Endometrial microvascular endothelial cells (primary cell): ENCODE data around the gene DYRK1A. TPM values are rescaled to one million over a fixed set of nuclear protein-coding genes. Genes with fewer than 3 reads are reported as not detected.

Experiments
- in situ Hi-C: cut with HindIII; loops from 2 replicates; pipeline ENCODE4 v1.10.0; 2017; ENCODE audit warnings: low sequenced_read_pairs, low pct_unique_long_range_greater_than_20kb; ENCODE audit errors: inconsistent ontology term
- total RNA-seq: library from RNA; depleted of rRNA; stranded (reverse); fragments of >200 nt; gene quantifications from one replicate; pipeline ENCODE4 v1.2.3, GENCODE V29; 2015; ENCODE audit errors: inconsistent ontology term

Gene DYRK1A
- total RNA-seq, 1 donor from 2014 or later: 36.7 TPM

- in situ Hi-C loops: loop anchor here (25.0 kb wide), 2 partner anchors 96 to 104 kb away; partner anchors contain the start of gene VPS26C
Measured at GRCh38 chr21:37358397-37358796, 8.2 kb upstream of the DYRK1A start.

DNA sequence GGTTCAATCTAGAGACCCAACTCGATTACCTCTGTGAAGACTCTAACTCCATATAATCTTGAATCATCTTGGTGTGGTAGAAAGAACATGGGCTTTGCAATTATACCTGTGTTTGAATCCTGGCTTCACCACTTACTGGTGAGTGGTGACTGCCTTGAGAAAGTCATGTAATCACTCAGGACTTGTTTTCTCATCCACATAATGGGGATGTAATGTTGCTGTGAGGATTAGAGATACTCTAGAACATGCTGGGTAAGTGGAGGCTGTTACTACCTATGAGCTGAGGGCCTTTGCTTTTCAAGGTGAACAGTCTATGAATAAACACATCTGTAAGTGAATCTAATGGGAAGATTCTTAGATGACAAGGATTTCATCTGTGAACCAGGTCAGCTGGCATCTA, 2.6 kb upstream of the DYRK1A start:
- in situ Hi-C loops: loop anchor here (25.0 kb wide), 2 partner anchors 98 to 102 kb away; partner anchors contain the start of gene VPS26C

DNA sequence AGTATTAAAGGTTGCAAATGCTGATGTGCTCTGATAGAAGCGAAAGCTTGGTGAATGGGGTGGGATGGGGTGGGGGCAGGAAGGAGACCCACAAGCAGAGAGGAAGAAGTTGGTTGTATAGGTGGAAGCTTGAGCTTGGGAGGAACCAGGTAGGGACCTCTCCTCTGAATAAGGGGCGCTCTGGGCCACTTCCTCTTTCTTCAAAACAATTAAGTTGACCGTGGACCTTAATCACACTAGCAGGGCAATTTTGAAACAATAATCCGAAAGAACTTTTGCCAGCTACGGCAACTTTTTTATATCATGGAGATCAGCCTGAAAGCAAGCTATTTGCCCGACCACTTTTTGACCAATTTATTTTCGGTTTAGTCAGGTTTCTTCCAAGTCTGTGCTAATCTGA, 1.9 kb upstream of the DYRK1A start:
- in situ Hi-C loops: loop anchor here (25.0 kb wide), 2 partner anchors 98 to 102 kb away; partner anchors contain the start of gene VPS26C

DNA sequence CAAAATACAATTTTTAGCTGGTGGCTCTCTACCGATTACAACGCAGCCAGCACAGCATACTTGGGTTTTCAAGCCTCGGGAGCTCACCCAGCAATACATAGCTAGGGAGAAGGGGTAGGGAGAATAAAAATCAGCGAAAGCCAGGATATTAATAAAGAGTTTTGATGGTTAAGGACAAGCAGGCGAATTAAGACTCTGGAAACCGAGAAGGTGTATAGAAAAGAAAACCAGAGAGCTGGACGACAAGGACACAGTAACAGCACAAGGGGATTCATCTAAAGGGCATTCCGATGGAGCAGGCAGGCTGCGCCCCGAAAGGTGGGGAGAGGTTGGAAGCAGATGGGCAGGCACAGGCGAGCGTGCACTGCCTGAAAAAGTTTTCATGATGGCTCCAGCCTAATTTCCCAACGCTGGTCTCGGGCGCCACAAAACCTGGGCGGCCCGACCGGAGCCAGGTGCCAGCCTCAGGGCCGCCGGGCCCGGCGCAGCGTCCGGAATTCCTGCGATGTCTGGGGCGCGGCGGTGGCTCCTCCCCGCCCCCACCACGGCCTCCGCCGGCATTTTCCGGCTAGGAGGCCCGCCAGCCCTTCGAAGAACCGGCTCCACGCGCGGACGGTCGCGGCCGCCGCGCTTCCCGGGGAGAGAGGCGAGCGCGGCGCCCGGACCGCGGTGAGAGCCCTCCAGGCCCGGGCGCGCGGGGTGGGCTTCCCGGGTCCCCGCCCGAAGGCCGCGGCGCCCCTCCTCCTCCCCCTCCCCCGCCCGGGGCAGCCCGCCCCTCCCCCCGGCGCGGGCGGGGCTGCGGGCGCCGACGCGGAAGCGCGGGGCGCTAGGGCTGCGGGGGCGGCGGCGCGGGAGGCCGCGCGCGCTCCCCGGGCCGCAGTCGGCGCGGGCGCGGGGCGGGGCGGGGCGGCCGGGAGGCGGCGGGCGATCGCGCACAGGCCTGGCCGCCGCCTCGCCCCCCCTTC, 774 bp upstream of the DYRK1A start:
- in situ Hi-C loops: loop anchor here (25.0 kb wide), 2 partner anchors 97 to 103 kb away; partner anchors contain the start of gene VPS26C

DNA sequence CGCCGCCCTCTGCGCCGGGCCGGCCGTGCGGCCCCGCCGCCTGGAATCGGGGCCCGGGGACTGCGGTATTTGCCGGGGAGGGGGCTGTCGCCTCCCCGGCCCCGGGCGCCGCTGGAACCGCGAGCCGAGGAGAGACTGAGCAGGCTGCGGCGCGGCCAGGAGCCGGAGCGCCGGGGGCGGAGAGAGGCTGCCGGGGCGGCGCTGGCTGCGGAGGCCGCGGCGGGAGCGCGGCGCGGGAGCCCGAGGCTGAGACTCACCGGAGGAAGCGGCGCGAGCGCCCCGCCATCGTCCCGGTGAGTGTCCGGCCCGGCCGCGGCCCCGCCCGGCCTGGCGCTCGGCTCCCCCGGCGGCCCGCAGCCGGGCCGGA, 746 bp downstream of the DYRK1A start:
- in situ Hi-C loops: loop anchor here (25.0 kb wide), 2 partner anchors 95 to 105 kb away; partner anchors contain the start of gene VPS26C

DNA sequence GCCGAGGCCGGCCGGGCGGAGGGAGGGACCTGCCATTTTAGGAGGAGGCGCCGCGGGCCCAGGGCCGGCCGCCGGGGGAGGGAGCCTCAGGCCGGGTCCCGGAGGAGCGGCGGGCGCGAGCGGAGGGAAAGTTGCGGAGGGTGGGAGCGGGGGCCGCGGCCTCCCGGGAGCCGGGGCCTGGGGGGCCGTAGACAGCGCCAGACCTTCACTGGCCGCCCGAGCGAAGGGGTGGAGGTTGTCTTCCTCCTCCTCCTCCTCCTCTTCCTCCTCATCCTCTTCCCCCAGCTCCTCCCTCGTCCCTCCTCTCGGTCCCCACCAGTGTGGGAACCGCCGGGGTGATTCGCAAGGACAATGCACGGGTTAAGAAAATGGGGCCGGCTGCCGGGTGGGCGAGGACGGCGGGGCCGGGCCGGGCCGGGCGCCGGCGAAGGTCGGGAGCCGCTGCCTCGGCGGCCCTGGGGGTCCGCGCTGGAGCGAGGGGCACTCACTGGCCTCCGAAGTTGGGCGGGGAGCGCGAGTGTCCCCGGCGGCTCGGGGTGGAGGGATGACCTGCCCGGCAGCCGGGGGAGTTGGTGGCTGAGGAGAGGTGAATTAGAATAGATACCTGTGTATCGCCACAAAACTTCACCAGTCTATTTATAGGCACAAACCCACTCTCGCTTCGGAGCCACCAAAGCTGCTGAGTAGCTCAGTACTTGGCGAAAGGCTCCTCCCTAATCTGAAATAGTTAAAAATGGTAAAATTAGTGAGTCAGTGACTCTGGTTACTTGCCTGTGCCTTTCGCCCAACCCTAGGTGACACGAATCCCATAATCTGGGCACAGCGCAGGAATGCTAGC, 1.3 kb downstream of the DYRK1A start:
- in situ Hi-C loops: loop anchor here (25.0 kb wide), 2 partner anchors 94 to 106 kb away; partner anchors contain the start of gene VPS26C

DNA sequence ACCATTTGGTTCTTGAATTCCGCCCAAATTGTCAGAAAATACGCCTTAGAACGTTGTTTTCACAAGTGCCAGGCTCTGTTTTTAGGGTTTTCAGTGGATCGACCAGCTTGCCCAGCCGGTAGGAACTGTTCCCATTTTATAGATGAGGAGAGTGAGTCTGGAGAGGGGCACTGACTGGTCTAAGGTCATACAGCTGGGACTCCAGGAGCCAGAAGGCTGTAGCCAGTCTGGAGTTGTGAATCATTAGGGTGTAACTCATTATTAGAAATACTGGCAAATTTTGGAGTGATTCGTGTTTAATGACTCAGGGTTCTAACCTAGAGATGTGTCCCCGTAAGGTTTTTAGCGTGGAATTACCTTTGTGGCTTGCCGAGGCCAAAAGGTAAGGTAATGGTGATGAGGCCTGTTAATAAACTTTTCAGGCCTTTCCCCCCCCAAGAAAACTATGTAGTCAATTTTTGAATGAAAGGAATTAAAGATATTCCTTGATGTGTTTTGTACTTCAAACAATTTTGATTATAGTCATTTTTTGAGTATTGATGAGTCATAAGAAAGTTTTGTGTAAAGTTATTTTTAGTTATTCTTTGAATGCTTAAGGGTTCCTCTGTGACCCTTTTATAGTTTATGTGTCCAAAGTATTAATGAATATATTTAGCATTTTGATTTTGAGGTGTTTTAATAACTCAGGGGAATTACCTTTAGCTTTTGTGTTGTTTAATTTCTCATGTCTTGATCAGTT, 2.1 kb downstream of the DYRK1A start:
- in situ Hi-C loops: loop anchor here (25.0 kb wide), 2 partner anchors 94 to 106 kb away; partner anchors contain the start of gene VPS26C

- in situ Hi-C loops: loop anchor here (25.0 kb wide), 2 partner anchors 93 to 107 kb away; partner anchors contain the start of gene VPS26C
Measured at GRCh38 chr21:37369307-37369854, 2.8 kb downstream of the DYRK1A start.

DNA sequence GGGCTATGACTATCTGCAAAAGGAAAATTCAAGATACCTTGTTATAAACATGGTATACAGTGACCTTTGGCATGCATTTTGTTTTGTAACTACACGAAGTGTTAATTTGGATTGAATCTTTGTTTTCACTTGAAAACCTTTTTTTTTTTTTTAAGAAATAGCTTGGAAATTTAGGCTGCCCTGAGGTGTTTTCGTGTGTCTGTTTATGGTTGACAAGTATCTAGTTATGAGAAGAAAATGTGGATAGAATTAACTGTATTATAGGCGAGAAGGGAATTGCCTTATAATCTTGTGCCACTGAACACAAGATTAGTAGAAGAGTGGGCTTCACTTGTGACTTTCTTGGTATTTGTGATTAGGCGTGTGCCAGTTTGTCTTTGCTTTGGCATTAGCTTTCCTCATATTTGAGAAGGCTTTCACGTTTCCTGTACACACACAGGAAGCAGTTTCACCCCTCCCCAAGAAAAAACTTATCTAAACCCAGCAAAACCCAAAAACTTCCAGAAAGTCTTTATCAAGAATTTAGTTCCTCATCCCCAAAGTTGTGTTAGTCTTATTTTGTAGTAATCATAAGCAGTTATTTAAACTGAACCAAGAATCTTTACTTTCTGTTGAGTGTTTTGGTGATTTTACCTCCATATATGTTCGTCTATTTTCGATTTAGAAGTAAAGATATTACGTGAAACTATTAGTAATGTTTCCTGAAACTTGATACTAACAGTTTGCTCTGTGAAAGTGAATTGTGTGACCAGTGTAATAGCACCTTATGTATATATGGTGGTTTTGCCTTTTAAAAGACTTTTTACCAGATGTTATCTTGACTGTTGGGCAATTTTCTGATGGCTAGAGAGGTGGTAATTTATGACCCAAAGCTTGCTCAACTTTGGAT, 3.8 kb downstream of the DYRK1A start:
- in situ Hi-C loops: loop anchor here (25.0 kb wide), 2 partner anchors 92 to 108 kb away; partner anchors contain the start of gene VPS26C

DNA sequence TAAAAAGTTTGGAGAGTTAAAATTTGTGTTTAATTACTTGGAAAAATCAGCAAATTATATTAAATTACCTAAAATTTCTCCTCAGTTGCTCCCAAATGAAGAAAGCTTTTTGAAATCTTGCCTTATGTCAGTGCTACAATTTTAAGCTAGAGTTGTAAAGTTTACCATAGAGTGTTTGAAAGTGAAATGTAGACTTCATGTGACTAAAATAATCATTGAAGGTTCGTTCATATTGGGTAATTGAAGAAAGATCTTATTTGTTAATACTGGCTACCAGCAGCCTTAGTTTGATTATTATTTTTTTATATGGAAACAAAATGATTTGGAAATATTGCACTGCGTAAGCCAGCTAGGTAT, 4.4 kb downstream of the DYRK1A start:
- in situ Hi-C loops: loop anchor here (25.0 kb wide), 2 partner anchors 91 to 109 kb away; partner anchors contain the start of gene VPS26C

GRCh38 chr21:37372127-37372731, 5.7 kb downstream of the DYRK1A start:
- in situ Hi-C loops: loop anchor here (25.0 kb wide), 2 partner anchors 90 to 110 kb away; partner anchors contain the start of gene VPS26C

DNA sequence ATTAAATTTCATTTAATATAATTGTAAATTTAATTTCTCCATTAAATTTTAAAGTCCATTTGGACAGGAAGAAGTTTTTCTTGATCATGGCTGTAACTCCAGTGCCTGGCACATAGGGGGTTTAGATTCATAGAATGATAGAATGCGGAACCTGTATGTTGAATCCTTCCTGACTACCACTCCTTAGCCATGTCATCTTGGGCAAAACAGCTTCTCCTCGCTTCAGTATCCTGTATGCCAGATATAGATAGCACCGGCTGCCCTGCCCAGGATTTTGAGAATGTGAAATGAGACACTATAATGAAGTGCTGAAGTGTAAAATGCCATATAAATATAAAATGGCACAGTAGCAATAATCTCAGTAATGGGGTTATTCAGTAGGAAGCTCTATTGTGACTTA, 6.4 kb downstream of the DYRK1A start:
- in situ Hi-C loops: loop anchor here (25.0 kb wide), 2 partner anchors 89 to 111 kb away; partner anchors contain the start of gene VPS26C

DNA sequence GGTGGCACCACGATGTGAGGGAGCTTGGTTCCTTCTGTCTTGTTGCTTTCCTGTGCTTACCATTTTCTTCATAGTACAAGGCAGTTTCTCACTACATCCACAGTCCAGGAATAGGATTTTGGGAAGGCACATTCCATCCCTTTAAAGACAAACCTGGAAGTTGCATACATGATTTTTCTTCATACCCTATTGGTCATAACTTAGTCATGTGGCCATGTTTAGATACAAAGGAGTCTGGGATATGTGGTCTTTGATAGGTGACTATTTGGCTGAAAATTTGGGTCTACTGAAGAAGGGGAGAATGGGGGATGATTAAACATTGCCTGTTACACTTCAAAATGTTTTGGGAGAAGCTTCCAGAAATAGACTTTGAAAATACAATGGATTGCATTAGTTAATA, 7.0 kb downstream of the DYRK1A start:
- in situ Hi-C loops: loop anchor here (25.0 kb wide), 2 partner anchors 89 to 111 kb away; partner anchors contain the start of gene VPS26C

GRCh38 chr21:37374027-37374426, 7.5 kb downstream of the DYRK1A start:
- in situ Hi-C loops: loop anchor here (25.0 kb wide), 2 partner anchors 88 to 112 kb away; partner anchors contain the start of gene VPS26C

DNA sequence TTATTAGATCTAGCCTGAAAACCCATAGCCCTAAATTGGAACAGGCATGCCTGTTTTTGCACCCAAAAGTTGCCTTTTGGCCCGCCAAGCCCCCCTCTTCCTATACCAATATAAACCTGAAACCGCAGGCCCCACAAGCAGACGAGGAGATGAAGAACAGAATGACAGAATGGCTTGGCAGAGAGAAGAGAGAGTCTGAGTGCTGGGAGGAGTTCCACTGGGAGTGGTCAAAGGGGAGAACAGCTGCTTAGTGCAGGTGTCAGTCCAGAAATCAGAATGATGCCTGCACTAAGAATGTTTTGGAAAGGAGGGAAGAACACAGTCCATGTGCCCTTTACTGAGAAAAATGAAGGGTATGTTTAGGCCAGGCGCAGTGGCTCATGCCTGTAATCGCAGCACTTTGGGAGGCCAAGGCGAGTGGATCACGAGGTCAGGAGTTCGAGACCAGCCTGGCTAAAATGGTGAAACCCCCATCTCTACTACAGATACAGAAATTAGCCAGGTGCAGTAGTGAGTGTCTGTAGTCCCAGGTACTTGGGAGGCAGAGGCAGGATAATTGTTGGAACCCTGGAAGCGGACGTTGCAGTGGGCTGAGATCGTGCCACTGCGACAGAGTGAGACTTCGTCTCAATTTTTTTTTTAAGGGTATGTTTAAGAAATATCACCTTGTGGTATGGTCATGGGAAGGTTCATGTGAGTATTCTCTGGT, 9.4 kb downstream of the DYRK1A start:
- in situ Hi-C loops: no loop called here

DNA sequence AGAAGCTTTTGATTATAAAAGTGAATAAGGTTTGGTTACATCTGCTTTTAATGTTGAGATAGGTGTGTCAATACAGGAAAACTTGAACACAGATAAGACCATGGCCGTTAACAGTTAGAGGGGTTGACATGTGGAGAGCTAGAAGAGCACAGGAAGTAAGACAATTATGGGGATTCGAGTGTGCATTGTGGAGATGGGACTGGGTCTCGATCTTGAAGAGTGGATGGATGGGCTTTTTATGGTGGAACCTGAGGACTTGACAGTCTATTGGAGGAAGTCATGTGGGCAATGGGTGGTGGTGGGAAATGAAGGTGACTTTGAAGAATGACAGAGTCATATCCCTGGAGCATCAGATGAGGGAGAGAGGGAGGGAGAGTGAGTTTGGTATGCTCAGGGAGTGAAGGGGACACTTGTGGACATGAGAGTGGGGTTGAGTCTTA, 12.1 kb downstream of the DYRK1A start:
- in situ Hi-C loops: no loop called here
